SU-DHL-6 (cell line): Measurements from ENCODE around the gene ITPR2.

ENCODE experiments used
- H2AFZ ChIP-seq: fragments of 200-600 bp; sonication (generic); 2 replicates; pipeline ENCODE4 v1.6.1; 2014; ENCODE audit warnings: low read depth, mild to moderate bottlenecking, moderate library complexity, mixed read lengths, antibody characterized with exemption, low read length; ENCODE audit not compliant: severe bottlenecking
- H3F3A ChIP-seq: fragments of 200-600 bp; shearing (Covaris generic); 2 replicates; pipeline ENCODE4 v1.6.0; 2016; ENCODE audit warnings: antibody characterized with exemption, mild to moderate bottlenecking; ENCODE audit not compliant: insufficient read depth
- H3K27ac ChIP-seq: fragments of 200-600 bp; sonication (generic); 2 replicates; pipeline ENCODE4 v1.5.1; 2016; ENCODE audit warnings: low read depth, mild to moderate bottlenecking, low read length, moderate library complexity, mixed read lengths
- H3K27me3 ChIP-seq: fragments of 200-600 bp; sonication (generic), shearing (Covaris generic); 2 replicates; pipeline ENCODE4 v1.6.0; 2014; ENCODE audit warnings: mild to moderate bottlenecking, low read length
- H3K36me3 ChIP-seq: fragments of 200-600 bp; sonication (generic); 2 replicates; pipeline ENCODE4 v1.6.1; 2014; ENCODE audit warnings: mild to moderate bottlenecking, low read length, mixed read lengths
- H3K4me2 ChIP-seq: fragments of 300-600, 200-600 bp; shearing (Covaris generic), sonication (generic); 2 replicates; pipeline ENCODE4 v1.6.0; 2014; ENCODE audit warnings: low read length, low read depth, mild to moderate bottlenecking; ENCODE audit not compliant: poor library complexity, severe bottlenecking
- H3K4me3 ChIP-seq: fragments of 200-600 bp; sonication (generic); 2 replicates; pipeline ENCODE4 v1.5.1; 2014; ENCODE audit warnings: antibody characterized with exemption, low read length, mild to moderate bottlenecking, mixed read lengths; ENCODE audit not compliant: insufficient read depth, poor library complexity, severe bottlenecking
- H3K79me2 ChIP-seq: fragments of 200-600 bp; sonication (generic); 2 replicates; pipeline ENCODE4 v1.6.1; 2014; ENCODE audit warnings: mild to moderate bottlenecking, low read length, moderate library complexity; ENCODE audit not compliant: insufficient read depth
- H3K9ac ChIP-seq: fragments of 200-600 bp; sonication (generic); 2 replicates; pipeline ENCODE4 v1.7.0; 2014; ENCODE audit warnings: mild to moderate bottlenecking, low read length
- H3K9me2 ChIP-seq: fragments of 200-600 bp; sonication (generic); replicated peaks from 2 replicates; pipeline ENCODE4 v1.6.1; 2014; ENCODE audit warnings: low read length; ENCODE audit not compliant: insufficient read depth
- H3K9me3 ChIP-seq: fragments of 200-600 bp; sonication (generic); 2 replicates; pipeline ENCODE4 v1.6.1; 2014; ENCODE audit warnings: low read length, mixed read lengths; ENCODE audit not compliant: insufficient read depth
- H4K20me1 ChIP-seq: fragments of 200-600 bp; sonication (generic); 2 replicates; pipeline ENCODE4 v1.6.1; 2014; ENCODE audit warnings: low read depth, mild to moderate bottlenecking, antibody characterized with exemption, low read length, moderate library complexity, mixed read lengths
- EZH2phosphoT487 ChIP-seq: fragments of 200-600 bp; sonication (generic), shearing (Covaris generic); conservative IDR thresholded peaks from 2 replicates; pipeline ENCODE4 v1.6.1; 2018; ENCODE audit warnings: mild to moderate bottlenecking, antibody characterized with exemption, low read length, moderate library complexity, mixed read lengths
- TF ChIP-seq, protein P1 (sequence below): fragments of 200-600 bp; sonication (generic); IDR thresholded peaks from one replicate; pipeline ENCODE4 v1.5.1; 2017; ENCODE audit warnings: antibody characterized with exemption, mild to moderate bottlenecking, low read length, moderate library complexity; ENCODE audit not compliant: insufficient read depth, poor library complexity, severe bottlenecking

Gene ITPR2

DNA sequence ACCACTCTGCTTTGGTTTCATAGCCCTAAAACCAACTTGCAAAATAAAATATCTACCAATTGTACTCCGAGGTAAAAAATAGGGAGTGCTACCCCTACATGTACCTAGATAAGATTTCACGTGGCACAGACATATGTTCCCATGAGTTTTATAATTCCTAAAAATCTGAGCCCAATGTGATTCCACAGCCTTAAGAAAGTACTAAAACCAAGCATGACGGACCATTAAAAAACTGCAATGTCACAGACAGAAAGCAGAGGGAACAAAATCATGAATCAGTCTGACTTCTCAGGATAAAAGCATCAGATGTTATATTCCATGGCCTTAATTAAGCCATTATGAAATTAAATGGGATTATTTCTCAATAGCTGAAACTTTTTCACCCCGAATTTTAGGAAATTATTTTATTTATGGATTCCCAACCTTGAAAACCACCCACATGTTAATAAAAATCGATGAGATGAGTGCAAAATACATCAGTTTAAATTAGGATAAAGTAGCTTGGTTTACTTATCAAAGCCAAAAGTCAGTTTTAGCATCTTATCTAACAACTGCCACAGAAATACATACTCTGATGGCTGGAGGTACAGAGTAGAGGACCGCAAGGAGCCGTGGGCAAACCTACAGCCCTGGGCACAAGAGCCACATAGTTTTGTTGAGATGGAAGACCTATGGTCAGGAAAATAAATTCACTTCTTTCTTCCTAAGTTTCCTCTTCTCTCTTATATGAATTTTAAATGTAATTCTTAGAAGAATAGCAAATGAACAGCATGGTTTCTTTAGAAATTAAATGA, 4.5 kb downstream of the ITPR2 start:
- no peak overlapping the region for H2AFZ ChIP-seq
- H3K9me2 ChIP-seq, result no peaks in the 10 kb centered on the region
- H3K4me2 ChIP-seq, result no peak overlapping the region
- no peaks in the 10 kb centered on the region for H3K27me3 ChIP-seq
- H3K27ac ChIP-seq, result no peak overlapping the region
- no peak overlapping the region for H3K4me3 ChIP-seq
- H4K20me1 ChIP-seq, result no peaks in the 10 kb centered on the region; the same call in none of the 2 replicates
- no peaks in the 10 kb centered on the region for H3K9me3 ChIP-seq
- no peaks in the 10 kb centered on the region for H3K36me3 ChIP-seq
- peaks cover under 1% of the 10 kb centered on the region; the same call in 1 of the 2 replicates for H3F3A ChIP-seq
- H3K79me2 ChIP-seq, result no peaks in the 10 kb centered on the region
- H3K9ac ChIP-seq, result no peak overlapping the region
- TF ChIP-seq, protein P1, sequence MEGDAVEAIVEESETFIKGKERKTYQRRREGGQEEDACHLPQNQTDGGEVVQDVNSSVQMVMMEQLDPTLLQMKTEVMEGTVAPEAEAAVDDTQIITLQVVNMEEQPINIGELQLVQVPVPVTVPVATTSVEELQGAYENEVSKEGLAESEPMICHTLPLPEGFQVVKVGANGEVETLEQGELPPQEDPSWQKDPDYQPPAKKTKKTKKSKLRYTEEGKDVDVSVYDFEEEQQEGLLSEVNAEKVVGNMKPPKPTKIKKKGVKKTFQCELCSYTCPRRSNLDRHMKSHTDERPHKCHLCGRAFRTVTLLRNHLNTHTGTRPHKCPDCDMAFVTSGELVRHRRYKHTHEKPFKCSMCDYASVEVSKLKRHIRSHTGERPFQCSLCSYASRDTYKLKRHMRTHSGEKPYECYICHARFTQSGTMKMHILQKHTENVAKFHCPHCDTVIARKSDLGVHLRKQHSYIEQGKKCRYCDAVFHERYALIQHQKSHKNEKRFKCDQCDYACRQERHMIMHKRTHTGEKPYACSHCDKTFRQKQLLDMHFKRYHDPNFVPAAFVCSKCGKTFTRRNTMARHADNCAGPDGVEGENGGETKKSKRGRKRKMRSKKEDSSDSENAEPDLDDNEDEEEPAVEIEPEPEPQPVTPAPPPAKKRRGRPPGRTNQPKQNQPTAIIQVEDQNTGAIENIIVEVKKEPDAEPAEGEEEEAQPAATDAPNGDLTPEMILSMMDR, result no peak
- no peak for TF ChIP-seq EZH2phosphoT487

DNA sequence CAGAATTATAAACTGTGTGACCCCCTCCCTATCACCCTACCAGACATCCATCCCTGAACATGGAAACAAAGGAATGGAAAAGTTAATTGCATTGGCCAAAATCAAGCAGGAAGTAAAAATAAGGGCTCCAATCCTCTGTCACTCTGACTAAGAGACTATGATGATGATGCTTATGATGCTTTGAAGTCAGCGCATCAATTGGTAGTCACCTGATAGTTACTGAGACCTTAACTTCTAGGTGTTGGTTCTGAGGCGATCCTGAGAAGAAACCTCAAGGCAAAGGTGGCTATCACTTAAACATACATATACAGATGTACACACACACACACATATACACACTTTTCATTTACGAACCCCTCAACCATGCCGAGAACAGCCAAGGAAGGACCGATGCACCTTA, 6.6 kb downstream of the ITPR2 start:
- Histone ChIP-seq H3K27me3 (no peaks in the 10 kb centered on the region), H3K27ac (no peak overlapping the region), H3F3A (no peaks in the 10 kb centered on the region), H3K36me3 (no peaks in the 10 kb centered on the region), H3K4me3 (no peak overlapping the region), H3K9me2 (no peaks in the 10 kb centered on the region), H2AFZ (no peak overlapping the region), H3K9ac (no peak overlapping the region), H4K20me1 (no peaks in the 10 kb centered on the region; the same call in none of the 2 replicates), H3K4me2 (no peak overlapping the region), H3K9me3 (no peaks in the 10 kb centered on the region), H3K79me2 (no peaks in the 10 kb centered on the region)
- no peak for TF ChIP-seq EZH2phosphoT487
- TF ChIP-seq, protein P1, result no peak

DNA sequence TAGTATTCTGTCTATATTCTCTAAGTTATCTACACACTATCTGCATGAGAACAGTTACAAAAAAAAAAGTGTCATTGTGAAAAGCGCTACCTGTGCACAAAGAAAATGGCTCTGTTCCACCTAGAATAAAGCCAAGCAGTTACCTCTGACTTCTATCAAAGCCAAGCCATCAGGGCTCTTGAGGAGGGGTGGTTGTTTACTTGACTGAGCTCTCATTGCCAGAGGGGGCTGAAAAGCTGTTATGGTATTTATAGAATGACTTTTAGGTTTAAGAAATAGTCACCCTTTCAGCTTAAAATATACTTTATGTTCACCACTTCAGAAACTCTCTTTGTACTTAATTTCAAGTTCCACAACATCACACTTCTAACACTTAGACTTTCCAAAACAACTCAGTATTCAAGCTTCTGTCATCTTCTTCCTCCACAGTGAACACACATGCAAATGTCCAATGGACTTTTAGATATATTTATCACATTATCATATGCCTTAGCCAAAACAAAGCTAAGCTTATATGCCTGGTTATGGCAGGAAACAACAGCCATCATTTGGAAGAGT, 7.5 kb downstream of the ITPR2 start:
- Histone ChIP-seq H3K9ac (no peak overlapping the region), H3K9me3 (no peaks in the 10 kb centered on the region), H3K36me3 (no peaks in the 10 kb centered on the region), H3K9me2 (no peaks in the 10 kb centered on the region), H3K4me3 (no peak overlapping the region), H2AFZ (no peak overlapping the region), H3K4me2 (no peak overlapping the region), H3K79me2 (no peaks in the 10 kb centered on the region), H4K20me1 (no peaks in the 10 kb centered on the region; the same call in 1 of the 2 replicates), H3K27ac (no peak overlapping the region), H3F3A (no peaks in the 10 kb centered on the region), H3K27me3 (no peaks in the 10 kb centered on the region)
- TF ChIP-seq, protein P1, result no peak
- no peak for TF ChIP-seq EZH2phosphoT487
